Prostate gland (tissue), 2 donors: ENCODE measurements around the gene ATG16L2. TPM values are rescaled to one million over a fixed set of nuclear protein-coding genes. Genes with fewer than 3 reads are reported as not detected.

Experiments
- DNase-seq: peaks from one replicate; pipeline ENCODE4 v3.0.0-alpha.2; 2019; ENCODE audit warnings: low spot score
- H3K27ac ChIP-seq, 2 donors: fragments of 200-600 bp; sonication (generic); 2 replicates each; pipeline ENCODE4 v1.5.1; 2017 to 2019
- H3K27me3 ChIP-seq: fragments of 200-600 bp; sonication (generic); replicated peaks from 2 replicates; pipeline ENCODE4 v1.5.1; 2019; ENCODE audit not compliant: insufficient read depth
- H3K36me3 ChIP-seq, 2 donors: fragments of 200-600 bp; sonication (generic); 1 replicate in 1 of 2; 2 replicates in 1 of 2; pipeline versions ENCODE4 v1.5.1 to v1.8.1; 2017 to 2019
- H3K4me1 ChIP-seq: fragments of 200-600 bp; sonication (generic); replicated peaks from 2 replicates; pipeline ENCODE4 v1.5.1; 2019
- H3K4me3 ChIP-seq, 2 donors: fragments of 200-600 bp; sonication (generic); 2 replicates each; pipeline ENCODE4 v1.5.1; 2017 to 2019
- H3K9me3 ChIP-seq: fragments of 200-600 bp; sonication (generic); 2 replicates; pipeline ENCODE4 v1.5.1; 2017
- POLR2A ChIP-seq: fragments of 450-650 bp; IDR thresholded peaks from one replicate; pipeline ENCODE4 v1.6.1; 2016; ENCODE audit warnings: antibody characterized with exemption, mild to moderate bottlenecking
- POLR2AphosphoS5 ChIP-seq: sonication (generic); formaldehyde crosslinking; IDR thresholded peaks from one replicate; pipeline ENCODE4 v1.6.1; 2017; ENCODE audit warnings: antibody characterized with exemption
- WGBS: methylation state at CpG from one replicate; pipeline ENCODE4 v1.1.5; 2018; 5-methylcytosine and 5-hydroxymethylcytosine counted together
- intact Hi-C: fragments of 100-400 bp; cut with DNase I; formaldehyde crosslinking; loops from one replicate; pipeline ENCODE4 v1.14.2; 2022
- total RNA-seq, 2 donors: library from RNA; depleted of rRNA; stranded (reverse); fragments of >200 nt; gene quantifications; one replicate each; pipeline ENCODE4 v1.1.0, GENCODE V29; 2016
- TF ChIP-seq, protein P1 (sequence below), 4 experiments: fragments of 200-600 bp in 2 of 4; fragments of 450-650 bp in 2 of 4; sonication (generic) in 2 of 4; IDR thresholded peaks; 1 replicate in 3 of 4; 2 replicates in 1 of 4; pipeline ENCODE4 v1.5.1; 2016 to 2019; ENCODE audit warnings: antibody characterized with exemption in 4 of 4, mild to moderate bottlenecking in 2 of 4, moderate library complexity in 2 of 4

Gene ATG16L2
- total RNA-seq, 2 donors from 2014 or later, result 27.5 to 29.7 TPM

DNA sequence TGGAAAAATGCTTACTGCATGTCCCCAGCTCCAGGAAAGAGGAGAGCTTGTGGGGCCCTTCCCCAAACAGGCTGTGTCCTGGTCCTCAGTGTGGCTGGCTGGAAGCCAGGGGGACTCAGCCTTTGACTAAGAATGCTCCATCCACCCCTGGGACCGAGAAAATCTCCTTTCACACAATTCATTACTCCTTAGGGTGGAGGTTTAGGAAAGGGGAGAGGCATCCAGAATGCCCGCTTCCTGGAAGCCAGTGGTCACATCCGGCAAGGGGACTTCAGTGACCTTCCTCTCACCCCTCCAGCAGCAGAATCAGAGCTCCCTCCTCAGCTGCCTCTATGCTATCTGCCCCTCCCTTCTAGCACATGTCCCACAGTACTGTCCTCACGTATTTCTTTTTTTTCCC is 21.9 kb downstream of the ATG16L2 start:
- DNase-seq, result no peak
- H3K36me3 ChIP-seq, result no peaks in the 10 kb centered on the region
- H3K27ac ChIP-seq, result no peak overlapping the region
- H3K4me1 ChIP-seq, result peaks cover 5% of the 10 kb centered on the region
- H3K27me3 ChIP-seq, result no peaks in the 10 kb centered on the region
- H3K4me3 ChIP-seq, result no peak overlapping the region
- no peak for TF ChIP-seq POLR2AphosphoS5
- TF ChIP-seq, protein P1, sequence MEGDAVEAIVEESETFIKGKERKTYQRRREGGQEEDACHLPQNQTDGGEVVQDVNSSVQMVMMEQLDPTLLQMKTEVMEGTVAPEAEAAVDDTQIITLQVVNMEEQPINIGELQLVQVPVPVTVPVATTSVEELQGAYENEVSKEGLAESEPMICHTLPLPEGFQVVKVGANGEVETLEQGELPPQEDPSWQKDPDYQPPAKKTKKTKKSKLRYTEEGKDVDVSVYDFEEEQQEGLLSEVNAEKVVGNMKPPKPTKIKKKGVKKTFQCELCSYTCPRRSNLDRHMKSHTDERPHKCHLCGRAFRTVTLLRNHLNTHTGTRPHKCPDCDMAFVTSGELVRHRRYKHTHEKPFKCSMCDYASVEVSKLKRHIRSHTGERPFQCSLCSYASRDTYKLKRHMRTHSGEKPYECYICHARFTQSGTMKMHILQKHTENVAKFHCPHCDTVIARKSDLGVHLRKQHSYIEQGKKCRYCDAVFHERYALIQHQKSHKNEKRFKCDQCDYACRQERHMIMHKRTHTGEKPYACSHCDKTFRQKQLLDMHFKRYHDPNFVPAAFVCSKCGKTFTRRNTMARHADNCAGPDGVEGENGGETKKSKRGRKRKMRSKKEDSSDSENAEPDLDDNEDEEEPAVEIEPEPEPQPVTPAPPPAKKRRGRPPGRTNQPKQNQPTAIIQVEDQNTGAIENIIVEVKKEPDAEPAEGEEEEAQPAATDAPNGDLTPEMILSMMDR (IDR thresholded peaks at IDR 0.05), result no peak
- no peak for TF ChIP-seq POLR2A
- 70% methylated on average over 4 of the region's 4 CpGs for WGBS
- no peaks in the 10 kb centered on the region for H3K9me3 ChIP-seq
- intact Hi-C loops, result loop anchor here (10.0 kb wide), 1 partner anchor 309 kb away; the partner anchor contains the start of gene FCHSD2

DNA sequence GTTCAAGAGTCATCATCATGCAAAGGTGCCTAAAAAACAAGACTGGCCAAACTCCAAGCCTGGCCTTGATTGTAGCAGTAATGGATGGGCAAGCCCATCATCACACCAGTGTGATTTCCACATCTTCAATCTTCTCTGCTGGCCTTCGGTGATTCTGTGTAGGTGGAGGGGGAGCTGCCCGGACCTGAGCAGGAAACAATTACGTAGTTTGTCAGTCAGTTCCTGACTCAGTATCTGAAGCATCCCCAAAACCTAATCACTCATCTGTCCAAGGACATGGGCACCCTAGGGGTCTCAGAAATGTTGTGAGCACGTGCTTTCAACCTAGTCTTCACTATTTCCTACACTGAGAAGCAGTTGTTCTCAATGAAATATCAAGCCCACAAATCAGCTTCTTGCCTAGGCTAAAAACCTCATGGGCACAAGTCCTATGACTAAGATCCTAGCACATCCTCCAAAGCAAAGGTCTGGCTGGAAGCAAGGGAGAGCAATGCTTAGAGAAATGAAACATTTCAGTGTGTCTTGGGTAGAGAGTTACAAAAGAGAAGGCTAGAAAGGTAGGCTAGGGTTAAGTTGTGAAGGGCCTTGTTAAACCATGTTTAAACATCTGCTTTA is 24.6 kb downstream of the ATG16L2 start:
- peaks cover 3% of the 10 kb centered on the region for H3K4me1 ChIP-seq
- no peak for DNase-seq
- H3K27ac ChIP-seq, result no peak overlapping the region
- no peaks in the 10 kb centered on the region for H3K27me3 ChIP-seq
- intact Hi-C loops, result loop anchor here (10.0 kb wide), 1 partner anchor 306 kb away; the partner anchor contains the start of gene FCHSD2
- TF ChIP-seq, protein P1 (IDR thresholded peaks at IDR 0.05), result no peak
- TF ChIP-seq POLR2A (no peak), POLR2AphosphoS5 (no peak)
- H3K4me3 ChIP-seq, result no peak overlapping the region
- no peaks in the 10 kb centered on the region for H3K36me3 ChIP-seq
- 79% methylated on average over 4 of the region's 4 CpGs for WGBS
- H3K9me3 ChIP-seq, result no peaks in the 10 kb centered on the region

DNA sequence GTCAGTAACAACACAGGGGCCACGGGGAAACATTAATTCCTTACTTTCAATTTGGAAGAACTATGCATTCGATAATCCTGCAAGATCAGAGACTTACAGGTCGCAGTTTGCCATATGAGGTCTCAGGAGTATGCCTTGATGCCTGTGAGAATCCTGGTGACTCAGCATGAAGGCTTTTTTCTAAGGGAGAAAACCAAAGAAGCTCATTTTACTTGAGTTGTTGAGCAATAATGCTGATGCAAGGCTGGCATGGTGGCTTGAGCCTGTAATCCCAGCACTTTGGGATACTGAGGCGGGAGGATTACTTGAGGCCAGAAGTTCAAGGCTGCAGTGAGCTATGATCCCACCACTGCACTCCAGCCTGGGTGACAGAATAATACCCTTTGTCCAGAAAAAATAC is 26.6 kb downstream of the ATG16L2 start:
- no peaks in the 10 kb centered on the region for H3K27me3 ChIP-seq
- intact Hi-C loops, result no loop called here
- no peak overlapping the region for H3K27ac ChIP-seq
- no peaks in the 10 kb centered on the region for H3K9me3 ChIP-seq
- TF ChIP-seq POLR2A (no peak), POLR2AphosphoS5 (no peak)
- TF ChIP-seq, protein P1 (IDR thresholded peaks at IDR 0.05), result no peak
- H3K4me3 ChIP-seq, result no peak overlapping the region
- 91% methylated on average over 4 of the region's 4 CpGs for WGBS
- H3K36me3 ChIP-seq, result no peaks in the 10 kb centered on the region
- H3K4me1 ChIP-seq, result no peaks in the 10 kb centered on the region
- DNase-seq, result no peak

DNA sequence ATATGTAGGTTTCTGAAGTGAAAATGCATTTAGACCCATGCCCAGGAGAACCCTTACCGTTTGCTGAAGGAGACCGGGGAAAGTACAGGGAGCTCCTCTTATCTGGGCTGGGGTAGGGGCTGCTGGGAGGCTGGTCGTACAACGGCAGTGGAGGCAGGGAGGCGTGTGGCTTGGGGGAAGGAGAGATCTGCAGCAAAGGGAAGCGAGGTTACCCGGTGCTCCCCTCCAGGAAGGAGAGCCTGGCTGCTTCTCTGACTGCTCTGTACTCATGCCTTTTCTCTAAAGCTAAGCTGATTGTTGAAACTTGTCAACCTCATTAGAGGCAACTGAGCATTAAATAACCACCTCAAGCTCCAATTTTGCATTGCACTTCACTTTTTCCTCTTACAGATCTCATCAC is 27.2 kb downstream of the ATG16L2 start:
- Histone ChIP-seq H3K4me3 (no peak overlapping the region), H3K4me1 (no peaks in the 10 kb centered on the region), H3K27ac (no peak overlapping the region), H3K27me3 (no peaks in the 10 kb centered on the region), H3K36me3 (no peaks in the 10 kb centered on the region), H3K9me3 (no peaks in the 10 kb centered on the region)
- intact Hi-C loops, result no loop called here
- TF ChIP-seq, protein P1 (IDR thresholded peaks at IDR 0.05), result no peak
- no peak for TF ChIP-seq POLR2AphosphoS5
- no peak for TF ChIP-seq POLR2A
- no peak for DNase-seq
- WGBS, result 82% methylated on average over 7 of the region's 7 CpGs

DNA sequence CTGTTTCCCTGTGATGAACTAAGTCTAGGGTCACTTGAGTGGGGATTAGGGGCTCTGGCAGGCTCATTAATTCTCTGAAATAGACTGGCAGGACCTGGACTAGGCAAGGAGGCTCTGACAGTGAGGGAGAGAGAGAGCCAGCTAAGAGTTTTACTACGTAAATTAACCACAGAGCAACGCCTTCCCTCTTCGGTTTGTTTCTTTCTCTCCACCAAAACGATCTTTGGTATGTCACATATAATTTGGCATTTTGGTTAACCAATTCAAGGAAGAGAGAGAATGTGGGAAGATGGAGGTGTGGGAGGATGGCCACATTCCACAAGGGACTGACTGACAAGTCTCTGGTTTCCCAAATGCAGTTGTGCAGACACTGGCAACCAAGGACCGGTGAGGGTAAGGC is 27.9 kb downstream of the ATG16L2 start:
- H3K4me1 ChIP-seq, result no peaks in the 10 kb centered on the region
- DNase-seq, result no peak
- 64% methylated on average over 5 of the region's 5 CpGs for WGBS
- intact Hi-C loops, result no loop called here
- TF ChIP-seq POLR2A (no peak), POLR2AphosphoS5 (no peak)
- TF ChIP-seq, protein P1 (IDR thresholded peaks at IDR 0.05), result no peak
- H3K27me3 ChIP-seq, result no peaks in the 10 kb centered on the region
- H3K4me3 ChIP-seq, result no peak overlapping the region
- H3K9me3 ChIP-seq, result no peaks in the 10 kb centered on the region
- H3K36me3 ChIP-seq, result no peaks in the 10 kb centered on the region
- H3K27ac ChIP-seq, result no peak overlapping the region
